Transverse colon (tissue), 4 donors: Measurements from ENCODE around the gene RFX3. TPM values are rescaled to one million over a fixed set of nuclear protein-coding genes. Genes with fewer than 3 reads are reported as not detected.

Experiments
- DNase-seq: peaks from one replicate; pipeline ENCODE4 v3.0.0-alpha.2; 2019
- H3K27ac ChIP-seq, 4 donors: fragments of 200-600 bp; sonication (generic); 2 replicates each; pipeline ENCODE4 v1.5.1; 2016 to 2018; ENCODE audit warnings: inconsistent platforms in 4 of 4
- H3K27me3 ChIP-seq: fragments of 200-600 bp; sonication (generic); 2 replicates; pipeline ENCODE4 v1.5.1; 2017; ENCODE audit warnings: inconsistent platforms
- H3K36me3 ChIP-seq, 4 donors: fragments of 200-600 bp; sonication (generic); 2 replicates each; pipeline ENCODE4 v1.5.1; 2017 to 2019; ENCODE audit warnings: inconsistent platforms in 4 of 4
- H3K4me1 ChIP-seq, 4 donors: fragments of 200-600 bp; sonication (generic); 2 replicates each; pipeline ENCODE4 v1.5.1; 2017 to 2020; ENCODE audit warnings: inconsistent platforms in 4 of 4
- H3K4me3 ChIP-seq, 4 donors: fragments of 200-600 bp; sonication (generic); 1 replicate in 1 of 4; 2 replicates in 3 of 4; pipeline versions ENCODE4 v1.5.1 to v1.6.1; 2017 to 2019; ENCODE audit warnings: inconsistent platforms in 4 of 4
- H3K9me3 ChIP-seq, 2 donors: fragments of 200-600 bp; sonication (generic); 2 replicates each; pipeline ENCODE4 v1.5.1; 2017 to 2019; ENCODE audit warnings: inconsistent platforms in 2 of 2
- CTCF ChIP-seq, 5 experiments: fragments of 200-600 bp in 3 of 5; fragments of 450-650 bp in 2 of 5; sonication (generic) in 3 of 5; IDR thresholded peaks; 1 replicate in 2 of 5; 2 replicates in 3 of 5; pipeline ENCODE4 v1.5.1; 2016 to 2017; ENCODE audit warnings: antibody characterized with exemption in 5 of 5, inconsistent platforms in 3 of 5, mild to moderate bottlenecking in 2 of 5, moderate library complexity in 1 of 5
- EP300 ChIP-seq: sonication (generic); formaldehyde crosslinking; IDR thresholded peaks from one replicate; pipeline ENCODE4 v1.6.1; 2017; ENCODE audit warnings: antibody characterized with exemption, low read depth
- POLR2A ChIP-seq: fragments of 450-650 bp; IDR thresholded peaks from one replicate; pipeline ENCODE4 v1.6.1; 2016; ENCODE audit warnings: antibody characterized with exemption, mild to moderate bottlenecking, moderate library complexity
- POLR2AphosphoS5 ChIP-seq, 3 donors: sonication (generic); formaldehyde crosslinking; IDR thresholded peaks; one replicate each; pipeline ENCODE4 v1.6.1; 2016; ENCODE audit warnings: antibody characterized with exemption in 3 of 3
- WGBS, 2 donors: methylation state at CpG; one replicate each; pipeline ENCODE4 v1.1.5; 2018; ENCODE audit warnings: low coverage in 1 of 2; 5-methylcytosine and 5-hydroxymethylcytosine counted together
- in situ Hi-C, 4 donors: fragments of 200-750 bp; cut with MboI; loops; one replicate each; pipeline versions ENCODE4 v1.15.0 to v1.15.1; 2017; ENCODE audit warnings: low sequenced_read_pairs in 3 of 4, low pct_ligation_motif_present in 1 of 4, low pct_unique_long_range_greater_than_20kb in 1 of 4
- intact Hi-C: fragments of 100-400 bp; cut with DNase I; formaldehyde crosslinking; loops from one replicate; pipeline ENCODE4 v1.15.1; 2023; ENCODE audit warnings: low total_unique reads
- total RNA-seq, 4 donors: library from RNA; depleted of rRNA; stranded (reverse); fragments of >200 nt; gene quantifications; one replicate each; pipeline ENCODE4 v1.1.0, GENCODE V29; 2016

RFX3 gene
- total RNA-seq, 4 donors from 2014 or later: 3.5 to 21.9 (median 7.1) TPM

DNA sequence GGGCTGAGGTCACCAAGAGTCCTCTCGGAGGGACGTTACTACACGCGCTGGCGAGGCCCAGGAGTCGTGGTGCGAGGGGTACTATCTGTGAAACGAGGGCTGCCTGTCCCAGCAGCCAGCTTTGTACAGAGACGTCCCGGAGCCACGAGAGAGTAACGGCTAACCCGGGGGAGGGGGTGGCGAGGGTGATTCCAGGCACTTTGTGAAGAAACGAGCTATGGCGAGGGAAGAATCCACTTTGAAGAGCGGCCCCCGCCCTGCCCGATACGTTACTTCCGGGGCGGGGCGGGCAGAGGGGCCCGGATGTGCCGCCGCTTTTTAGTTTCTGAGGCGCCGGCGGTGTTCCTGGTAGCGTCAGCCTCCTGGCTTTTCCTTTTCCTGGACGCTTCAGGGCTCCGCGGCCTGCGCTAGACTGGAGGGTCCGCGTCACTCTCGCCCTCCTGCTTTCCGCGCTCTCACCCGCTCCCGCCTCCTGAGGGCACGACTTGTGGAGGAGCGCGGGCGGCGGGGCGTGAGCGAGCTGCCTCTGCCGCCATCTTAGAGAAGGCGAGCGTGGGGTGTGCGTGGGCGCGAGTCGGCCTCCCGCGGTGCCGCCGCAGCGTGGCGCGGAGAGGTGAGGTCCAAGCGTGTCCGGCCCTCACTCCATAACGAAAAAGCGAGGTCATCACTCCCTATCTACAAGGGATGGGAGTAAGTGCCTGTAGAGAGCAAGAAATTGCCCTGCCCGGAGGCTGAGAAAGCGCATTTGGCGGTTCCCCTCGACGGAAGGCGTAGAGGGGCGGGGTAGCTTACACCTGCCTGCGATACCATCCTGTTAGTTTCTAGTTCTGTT is 580 bp upstream of the RFX3 start:
- in situ Hi-C loops (no loop called here), intact Hi-C loops (no loop called here)
- peak; percentile 90 for DNase-seq
- Histone ChIP-seq H3K4me1 (peaks cover 0 to 30% (median 13%) of the 10 kb centered on the region in 4 donors), H3K9me3 (no peaks in the 10 kb centered on the region), H3K36me3 (no peaks in the 10 kb centered on the region), H3K4me3 (peak overlapping the region; percentile 61 to 91 (median 87)), H3K27ac (peak overlapping the region; percentile 98 to 100 (median 100)), H3K27me3 (no peaks in the 10 kb centered on the region)
- peak; percentile 95 for TF ChIP-seq POLR2A
- no peak for TF ChIP-seq EP300
- peak; percentile 90 to 95 (median 92) for TF ChIP-seq POLR2AphosphoS5 (IDR thresholded peaks at IDR 0.05)
- WGBS, 2 donors: 0% methylated on average over 24 of the region's 74 CpGs; no CpG with 5 or more reads in 1 of the 2 donors

DNA sequence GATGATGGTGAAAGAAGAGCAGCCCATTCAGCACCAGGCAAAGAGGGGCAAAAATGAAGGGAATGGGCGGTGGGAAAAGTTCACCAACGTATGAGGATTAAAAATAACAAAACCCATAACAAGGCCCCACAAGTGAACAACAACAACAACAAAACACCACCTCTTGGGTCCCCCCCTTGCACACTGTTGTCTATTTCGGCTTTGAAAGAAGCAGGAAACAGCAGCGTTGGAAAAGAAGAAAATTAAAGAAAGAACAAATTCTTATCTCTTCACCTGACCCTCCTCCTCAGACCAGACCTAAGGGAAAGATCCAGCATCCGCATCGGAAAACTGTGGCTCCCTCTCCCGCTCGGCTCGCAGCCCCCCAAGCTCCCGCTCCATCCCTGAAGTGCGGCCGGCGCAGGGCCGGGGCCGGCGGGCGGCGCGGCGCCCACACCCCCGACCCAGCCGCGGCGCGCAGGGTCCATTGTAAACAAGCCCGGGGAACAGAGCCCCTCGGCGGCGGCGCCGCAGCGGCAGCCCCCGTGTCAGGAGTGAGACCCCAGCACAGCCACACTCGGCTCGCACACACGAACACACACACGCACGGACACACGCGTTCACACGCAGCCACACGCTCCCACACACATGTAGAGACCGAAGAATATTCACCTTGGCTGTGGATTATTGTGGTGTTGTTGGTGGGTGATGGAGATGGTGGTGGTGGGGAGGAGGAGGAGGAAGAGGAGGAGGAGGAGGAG is 535 bp downstream of the RFX3 start:
- Histone ChIP-seq H3K9me3 (no peaks in the 10 kb centered on the region), H3K4me1 (peaks cover 0 to 30% (median 13%) of the 10 kb centered on the region in 4 donors), H3K27me3 (no peaks in the 10 kb centered on the region), H3K36me3 (no peaks in the 10 kb centered on the region), H3K27ac (peak overlapping the region; percentile 98 to 100 (median 100)), H3K4me3 (peak overlapping the region; percentile 61 to 91 (median 84))
- 0% methylated on average over 2 to 41 of the region's 43 CpGs for WGBS, 2 donors
- TF ChIP-seq EP300 (no peak), POLR2A (no peak), CTCF (IDR thresholded peaks at IDR 0.05) (no peak), POLR2AphosphoS5 (IDR thresholded peaks at IDR 0.05) (no peak)
- in situ Hi-C loops: no loop called here
- intact Hi-C loops: no loop called here
- no peak for DNase-seq

GRCh38 chr9:3521966-3522365 is 3.8 kb downstream of the RFX3 start:
- no peaks in the 10 kb centered on the region for H3K9me3 ChIP-seq
- peaks cover 0 to 13% (median 2%) of the 10 kb centered on the region in 4 donors for H3K4me1 ChIP-seq
- H3K4me3 ChIP-seq: no peak overlapping the region
- no peaks in the 10 kb centered on the region for H3K27me3 ChIP-seq
- H3K36me3 ChIP-seq: no peaks in the 10 kb centered on the region
- no peak overlapping the region for H3K27ac ChIP-seq
- DNase-seq: no peak
- 88 to 93% methylated on average over 1 of the region's 1 CpG for WGBS, 2 donors
- TF ChIP-seq POLR2AphosphoS5 (IDR thresholded peaks at IDR 0.05) (no peak), POLR2A (no peak), CTCF (IDR thresholded peaks at IDR 0.05) (no peak), EP300 (no peak)
- intact Hi-C loops (no loop called here), in situ Hi-C loops (no loop called here)

GRCh38 chr9:3520564-3520963 is 5.2 kb downstream of the RFX3 start:
- in situ Hi-C loops: no loop called here

More at GRCh38 chr9:3520564-3520963, 5.2 kb downstream of the RFX3 start:
- H3K27me3 ChIP-seq: no peaks in the 10 kb centered on the region
- no peak overlapping the region for H3K4me3 ChIP-seq
- WGBS, 2 donors: 94 to 96% methylated on average over 4 of the region's 4 CpGs
- no peaks in the 10 kb centered on the region for H3K9me3 ChIP-seq
- peaks cover 0 to 13% (median 2%) of the 10 kb centered on the region in 4 donors for H3K4me1 ChIP-seq
- TF ChIP-seq EP300 (no peak), POLR2AphosphoS5 (IDR thresholded peaks at IDR 0.05) (no peak), POLR2A (no peak), CTCF (IDR thresholded peaks at IDR 0.05) (no peak)
- intact Hi-C loops: no loop called here
- H3K27ac ChIP-seq: no peak overlapping the region
- DNase-seq: no peak
- no peaks in the 10 kb centered on the region for H3K36me3 ChIP-seq
